Measurements from ENCODE around the gene PNP.

The PNP gene

DNA sequence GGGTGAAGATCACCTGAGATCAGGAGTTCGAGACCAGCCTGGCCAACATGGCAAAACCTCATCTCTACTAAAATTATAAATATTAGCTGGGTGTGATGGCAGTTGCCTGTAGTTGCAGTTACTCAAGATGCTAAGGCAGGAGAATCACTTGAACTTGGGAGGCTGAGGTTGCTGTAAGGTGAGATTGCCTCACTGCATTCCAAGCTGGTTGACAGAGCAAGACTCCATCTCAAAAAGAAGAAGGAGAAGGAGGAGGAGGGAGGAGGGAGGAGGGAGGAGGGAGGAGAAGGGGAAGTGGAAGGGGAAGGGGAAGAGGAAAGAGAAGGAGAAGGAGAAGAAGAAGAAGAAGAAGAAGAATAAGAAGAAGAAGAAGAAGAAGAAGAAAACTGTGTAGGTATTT lies 53.1 kb downstream of the PNP start:
- H3K4me3 ChIP-seq (ENCODE audit: low read depth, low read length), result no peak overlapping the region
- TF ChIP-seq, protein P1, sequence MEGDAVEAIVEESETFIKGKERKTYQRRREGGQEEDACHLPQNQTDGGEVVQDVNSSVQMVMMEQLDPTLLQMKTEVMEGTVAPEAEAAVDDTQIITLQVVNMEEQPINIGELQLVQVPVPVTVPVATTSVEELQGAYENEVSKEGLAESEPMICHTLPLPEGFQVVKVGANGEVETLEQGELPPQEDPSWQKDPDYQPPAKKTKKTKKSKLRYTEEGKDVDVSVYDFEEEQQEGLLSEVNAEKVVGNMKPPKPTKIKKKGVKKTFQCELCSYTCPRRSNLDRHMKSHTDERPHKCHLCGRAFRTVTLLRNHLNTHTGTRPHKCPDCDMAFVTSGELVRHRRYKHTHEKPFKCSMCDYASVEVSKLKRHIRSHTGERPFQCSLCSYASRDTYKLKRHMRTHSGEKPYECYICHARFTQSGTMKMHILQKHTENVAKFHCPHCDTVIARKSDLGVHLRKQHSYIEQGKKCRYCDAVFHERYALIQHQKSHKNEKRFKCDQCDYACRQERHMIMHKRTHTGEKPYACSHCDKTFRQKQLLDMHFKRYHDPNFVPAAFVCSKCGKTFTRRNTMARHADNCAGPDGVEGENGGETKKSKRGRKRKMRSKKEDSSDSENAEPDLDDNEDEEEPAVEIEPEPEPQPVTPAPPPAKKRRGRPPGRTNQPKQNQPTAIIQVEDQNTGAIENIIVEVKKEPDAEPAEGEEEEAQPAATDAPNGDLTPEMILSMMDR (IDR thresholded peaks at IDR 0.05; ENCODE audit: low read depth, low read length, missing control alignments), result no peak
- DNase-seq (ENCODE audit: low read depth), result no peak

GRCh38 chr14:20524027-20524426 lies 54.8 kb downstream of the PNP start:
- no peak overlapping the region for H3K4me3 ChIP-seq (ENCODE audit: low read depth, low read length)
- DNase-seq (ENCODE audit: low read depth), result no peak
- TF ChIP-seq, protein P1 (IDR thresholded peaks at IDR 0.05; ENCODE audit: low read depth, low read length, missing control alignments), result no peak

Measured in GM12864 (cell line).